NCI-H2227 treated with DMSO at 0.1 percent for 48 hours (cell line): ENCODE results near the gene OS9.

Experiments used
- DNase-seq: peaks from one replicate; lab custom pipeline; 2025; lab: John Stamatoyannopoulos, UW

Gene OS9

DNA sequence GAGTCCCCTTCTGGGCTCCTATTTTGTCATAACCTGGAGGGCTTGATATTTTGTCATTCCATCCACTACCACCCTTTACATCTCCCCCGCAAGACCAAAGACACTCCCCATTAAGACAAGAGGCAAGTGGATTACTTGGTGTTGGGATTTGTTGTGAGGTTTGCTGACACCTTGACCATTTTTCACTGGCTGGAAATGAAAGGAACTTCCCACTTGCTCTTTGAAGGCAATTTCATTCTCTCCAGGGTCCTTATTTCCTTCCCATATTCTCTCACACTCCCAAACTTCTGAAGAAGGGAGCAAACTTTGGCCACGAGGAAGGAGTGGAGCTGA, 29.7 kb downstream of the OS9 start:
- DNase-seq = no peak

GRCh38 chr12:57724003-57724935, 30.3 kb downstream of the OS9 start:
- DNase-seq = no peak

DNA sequence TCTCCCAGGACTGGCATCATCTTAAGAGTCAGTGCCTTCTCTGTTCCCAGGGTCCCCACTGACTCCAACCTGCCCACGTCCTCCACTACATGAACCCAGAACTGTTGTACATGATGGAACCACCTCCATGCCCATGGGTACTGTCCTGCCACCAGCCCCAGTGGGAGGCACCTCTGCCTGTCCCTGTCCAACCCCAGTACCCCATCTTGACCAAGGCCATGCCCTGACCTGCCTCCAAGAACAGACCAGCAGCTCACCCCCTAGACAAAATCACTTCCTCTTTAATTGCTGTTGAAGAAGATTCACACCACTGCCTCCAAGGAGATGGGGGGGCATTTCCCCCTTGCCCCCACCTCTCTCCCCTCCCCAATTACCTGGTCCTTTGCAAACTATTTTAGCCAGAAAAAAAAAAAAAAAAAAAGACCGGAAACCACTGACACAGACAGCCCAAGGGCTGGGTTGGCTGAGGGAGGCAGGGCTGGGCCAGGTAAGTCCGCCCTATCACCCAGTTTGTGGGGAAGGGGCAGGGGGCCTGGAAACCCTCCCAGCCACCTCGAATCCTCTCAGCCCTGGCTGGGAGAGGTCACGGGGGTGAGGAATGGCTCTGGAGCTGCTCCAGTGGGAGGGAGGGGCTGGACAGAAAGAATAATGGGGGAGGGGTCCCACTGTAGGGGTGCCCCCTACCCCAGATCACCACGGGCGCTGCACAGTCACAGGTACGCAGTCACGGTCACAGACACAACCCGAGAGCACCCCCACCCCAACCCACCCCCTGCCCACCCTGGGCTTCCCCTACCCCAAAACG, 31.2 kb downstream of the OS9 start:
- DNase-seq = no peak

- DNase-seq = no peak
Observed at GRCh38 chr12:57725851-57726150, 31.9 kb downstream of the OS9 start.

DNA sequence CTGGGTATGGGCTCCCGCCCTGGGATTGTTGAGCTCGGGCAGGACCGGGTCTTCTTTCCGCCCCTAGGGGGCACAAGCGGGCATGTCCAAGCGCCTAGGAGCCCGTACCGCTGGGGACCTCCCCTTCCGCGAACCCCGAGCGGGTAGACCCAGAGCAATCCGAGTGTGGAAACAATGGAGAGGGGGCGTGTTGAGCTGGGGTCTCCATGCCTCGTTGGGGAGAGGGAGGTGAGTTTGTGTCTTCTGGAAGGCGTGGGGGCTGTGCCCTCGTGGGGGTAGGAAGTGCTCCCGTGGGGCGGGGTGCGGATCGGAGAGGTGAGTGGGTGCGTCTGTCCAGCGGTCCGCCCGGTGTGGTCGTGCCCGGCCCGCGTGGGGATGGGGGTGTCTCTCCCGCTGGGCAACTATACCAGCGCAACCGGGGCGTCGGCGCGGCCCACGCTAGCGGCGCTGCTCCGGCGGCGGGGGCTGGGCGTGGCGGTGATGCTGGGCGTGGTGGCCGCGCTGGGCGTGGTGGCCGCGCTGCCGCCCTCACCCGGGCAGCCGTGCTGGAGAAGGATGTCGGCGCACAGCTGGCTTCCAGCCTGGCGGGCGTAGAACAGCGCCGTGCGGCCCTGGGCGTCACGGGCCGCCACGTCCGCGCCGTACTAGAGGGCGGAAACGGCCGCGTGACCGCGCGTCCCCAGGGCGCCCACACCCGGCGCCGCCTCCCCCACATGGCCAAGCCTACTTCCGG, 32.4 kb downstream of the OS9 start:
- no peak for DNase-seq

GRCh38 chr12:57726884-57727757, 33.2 kb downstream of the OS9 start:
- no peak for DNase-seq

DNA sequence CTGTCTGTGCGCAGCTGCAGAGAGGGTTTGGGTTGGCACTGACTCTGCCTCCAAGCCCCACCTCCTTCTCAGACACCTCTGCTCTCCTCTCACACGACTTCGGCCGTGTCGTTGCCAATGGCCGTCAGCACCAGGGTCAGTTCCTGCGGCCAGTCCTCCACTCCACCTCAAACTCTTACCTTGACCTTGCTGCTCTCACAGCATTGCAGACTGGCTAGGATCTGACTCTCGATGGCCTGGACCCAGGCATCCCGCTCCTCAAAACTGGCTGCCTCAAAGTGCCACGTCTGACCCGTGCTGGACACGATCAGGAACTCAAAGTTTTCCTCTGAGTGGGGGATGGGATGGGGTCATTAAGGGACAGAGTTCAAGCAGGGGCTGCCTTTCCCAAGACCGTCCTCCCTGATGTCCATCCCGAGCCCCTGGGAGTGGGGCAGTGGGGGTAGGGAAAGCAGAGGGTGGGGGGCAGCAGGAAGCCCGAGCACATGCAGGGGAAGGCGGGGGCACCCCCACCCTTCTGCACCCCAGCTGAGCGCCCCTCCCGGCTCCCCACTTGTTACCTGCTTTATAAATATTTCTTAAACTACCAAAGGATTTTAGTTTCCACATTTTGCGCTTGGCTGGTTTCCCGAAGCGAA, 33.9 kb downstream of the OS9 start:
- no peak for DNase-seq

GRCh38 chr12:57729321-57729844, 35.5 kb downstream of the OS9 start:
- DNase-seq = no peak

DNA sequence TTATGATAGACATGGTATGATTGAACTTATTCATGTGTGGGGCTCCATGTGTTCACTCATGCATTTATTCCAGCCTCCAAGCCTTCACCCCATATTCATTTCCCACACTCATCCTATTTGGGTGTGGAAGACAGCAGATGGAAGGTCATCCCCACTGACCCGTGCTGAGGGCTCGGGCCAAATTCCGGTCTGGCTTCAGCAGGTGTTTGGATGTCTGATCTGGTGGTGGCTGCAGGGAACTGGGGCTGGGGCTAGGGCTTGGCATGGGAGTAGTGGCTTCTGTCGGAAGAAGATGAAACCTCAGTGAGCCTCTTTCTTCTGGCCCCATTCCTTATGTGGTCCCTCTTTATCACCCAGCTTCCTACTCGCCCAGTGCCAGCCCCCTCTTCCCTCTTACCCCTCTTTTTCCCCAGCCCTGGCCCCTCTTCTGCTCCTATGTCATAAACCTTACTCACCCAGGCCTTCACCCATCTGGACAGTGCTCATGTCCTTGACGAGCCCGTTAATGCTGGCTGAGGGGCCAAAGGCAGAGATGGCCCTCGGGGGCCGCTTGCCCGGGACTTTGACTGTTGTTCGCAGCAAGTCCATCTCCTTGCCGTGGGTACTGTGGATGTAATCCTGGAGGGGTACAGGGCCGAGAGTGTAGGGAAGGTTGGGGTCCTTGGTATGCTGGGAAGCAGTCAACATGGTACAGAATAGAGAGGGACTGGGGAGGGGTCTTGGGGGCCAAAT, 36.6 kb downstream of the OS9 start:
- DNase-seq = no peak

GRCh38 chr12:57731411-57732080, 37.6 kb downstream of the OS9 start:
- no peak for DNase-seq

GRCh38 chr12:57732270-57732669, 38.3 kb downstream of the OS9 start:
- DNase-seq = no peak

DNA sequence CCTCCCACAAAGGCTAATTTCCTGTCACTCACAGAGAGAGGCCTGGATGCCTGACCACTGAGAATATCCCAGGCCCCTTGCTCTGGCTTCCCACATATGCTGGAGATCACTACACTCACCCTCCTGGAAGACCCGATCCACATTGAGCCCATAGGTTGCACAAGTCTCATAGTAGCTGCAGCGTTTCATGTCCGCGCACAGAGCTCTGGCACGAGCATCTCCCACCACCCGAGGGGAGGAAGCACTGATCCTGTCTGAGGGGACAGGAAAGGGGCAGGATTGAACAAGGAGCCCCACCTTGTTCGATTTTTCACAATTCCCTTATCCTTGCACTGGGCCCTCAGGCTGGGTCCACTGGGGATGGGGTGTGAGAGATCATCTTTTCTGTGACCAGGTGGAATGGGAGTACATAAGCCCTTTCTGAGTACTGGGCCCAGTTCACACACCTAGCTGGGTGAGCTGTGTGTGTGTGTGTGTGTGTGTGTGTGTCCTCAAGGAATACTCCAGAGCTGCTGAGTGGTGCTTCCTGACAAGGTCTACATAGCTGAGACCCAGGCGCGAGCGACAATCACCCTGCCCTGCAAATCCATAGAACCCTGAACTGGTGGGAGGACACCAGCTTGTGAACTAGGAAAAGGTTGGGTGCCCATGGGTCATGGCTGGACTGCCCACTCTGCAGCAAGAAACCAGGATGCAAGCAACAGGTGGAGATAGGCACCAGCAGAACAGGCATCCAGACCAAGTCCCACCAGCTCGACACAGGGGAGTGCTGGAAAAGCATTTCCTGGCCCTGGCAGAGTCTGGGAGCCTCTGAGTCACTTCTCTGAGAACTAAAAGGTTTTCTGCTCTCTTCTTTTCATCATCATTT, 39.0 kb downstream of the OS9 start:
- DNase-seq = no peak

GRCh38 chr12:57733928-57734327, 40.0 kb downstream of the OS9 start:
- DNase-seq = no peak

DNA sequence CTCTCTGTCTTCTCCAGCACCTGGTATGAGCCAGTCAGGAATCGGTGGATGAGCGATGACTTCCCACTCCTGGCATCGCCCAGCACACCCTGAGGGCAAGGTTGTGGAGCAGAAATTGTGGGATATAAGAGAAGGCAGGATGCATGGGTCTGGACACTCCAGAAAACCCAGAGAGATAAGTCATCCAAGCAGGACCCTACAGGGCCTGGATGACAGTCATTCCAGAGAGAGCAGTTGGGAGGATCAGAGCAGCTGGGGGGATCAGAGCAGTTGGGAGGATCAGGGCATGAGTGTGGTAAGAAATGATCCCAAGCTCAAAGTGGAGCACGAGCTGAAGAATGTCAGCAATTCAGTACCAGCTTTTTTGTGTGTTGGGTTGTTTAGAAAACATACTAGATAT, 40.7 kb downstream of the OS9 start:
- no peak for DNase-seq

- DNase-seq = no peak
Observed at GRCh38 chr12:57735198-57735855, 41.4 kb downstream of the OS9 start.

GRCh38 chr12:57735952-57736740, 42.2 kb downstream of the OS9 start:
- DNase-seq = peak; percentile 34

DNA sequence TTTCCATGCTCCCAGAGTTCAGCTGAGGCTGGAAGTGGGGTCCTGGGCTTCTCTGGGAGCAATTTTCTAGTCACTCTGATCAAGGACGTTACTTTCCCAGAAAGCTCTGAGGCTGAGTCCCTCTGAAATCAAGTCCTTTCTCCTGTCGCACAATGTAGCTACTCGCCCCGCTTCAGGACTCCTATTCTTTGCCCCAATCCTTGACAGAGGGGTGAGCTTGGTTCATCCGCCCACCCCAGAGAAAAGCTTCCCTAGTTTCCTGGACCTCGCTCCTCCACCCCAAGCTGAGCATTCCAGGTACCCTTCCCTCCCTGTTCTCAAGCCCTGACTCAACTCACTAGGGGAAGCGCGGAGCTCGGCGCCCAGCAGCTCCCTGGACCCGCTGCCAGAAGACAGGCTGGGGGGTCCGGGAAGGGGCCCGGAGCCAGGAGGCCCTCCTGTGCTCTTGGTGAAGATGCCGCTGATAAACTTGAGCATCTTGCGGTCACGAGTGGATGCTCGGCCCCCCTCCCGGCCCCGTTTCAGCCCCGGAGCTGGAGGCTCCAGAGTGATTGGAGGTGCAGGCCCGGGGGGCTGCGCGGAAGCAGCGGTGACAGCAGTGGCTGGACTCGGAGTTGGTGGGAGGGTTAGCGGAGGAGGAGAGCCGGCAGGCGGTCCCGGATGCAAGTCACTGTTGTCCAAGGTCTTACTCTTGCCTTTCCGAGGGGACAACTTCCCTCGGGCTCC, 43.0 kb downstream of the OS9 start:
- DNase-seq = no peak
